ENCODE measurements around the gene NSUN2.

- TF ChIP-seq CTCF (IDR thresholded peaks at IDR 0.05): no peak
- no peak for TF ChIP-seq POLR2A (IDR thresholded peaks at IDR 0.05)
Observed at GRCh38 chr5:6568383-6568782, 64.5 kb downstream of the NSUN2 start.
